NCI-H1417 (cell line): Measurements from ENCODE around the gene ACSL6.

Experiments
- DNase-seq, 3 experiments: peaks; one replicate each; lab custom pipeline; 2025; lab: John Stamatoyannopoulos, UW

Gene ACSL6, protein sequence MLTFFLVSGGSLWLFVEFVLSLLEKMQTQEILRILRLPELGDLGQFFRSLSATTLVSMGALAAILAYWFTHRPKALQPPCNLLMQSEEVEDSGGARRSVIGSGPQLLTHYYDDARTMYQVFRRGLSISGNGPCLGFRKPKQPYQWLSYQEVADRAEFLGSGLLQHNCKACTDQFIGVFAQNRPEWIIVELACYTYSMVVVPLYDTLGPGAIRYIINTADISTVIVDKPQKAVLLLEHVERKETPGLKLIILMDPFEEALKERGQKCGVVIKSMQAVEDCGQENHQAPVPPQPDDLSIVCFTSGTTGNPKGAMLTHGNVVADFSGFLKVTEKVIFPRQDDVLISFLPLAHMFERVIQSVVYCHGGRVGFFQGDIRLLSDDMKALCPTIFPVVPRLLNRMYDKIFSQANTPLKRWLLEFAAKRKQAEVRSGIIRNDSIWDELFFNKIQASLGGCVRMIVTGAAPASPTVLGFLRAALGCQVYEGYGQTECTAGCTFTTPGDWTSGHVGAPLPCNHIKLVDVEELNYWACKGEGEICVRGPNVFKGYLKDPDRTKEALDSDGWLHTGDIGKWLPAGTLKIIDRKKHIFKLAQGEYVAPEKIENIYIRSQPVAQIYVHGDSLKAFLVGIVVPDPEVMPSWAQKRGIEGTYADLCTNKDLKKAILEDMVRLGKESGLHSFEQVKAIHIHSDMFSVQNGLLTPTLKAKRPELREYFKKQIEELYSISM

DNA sequence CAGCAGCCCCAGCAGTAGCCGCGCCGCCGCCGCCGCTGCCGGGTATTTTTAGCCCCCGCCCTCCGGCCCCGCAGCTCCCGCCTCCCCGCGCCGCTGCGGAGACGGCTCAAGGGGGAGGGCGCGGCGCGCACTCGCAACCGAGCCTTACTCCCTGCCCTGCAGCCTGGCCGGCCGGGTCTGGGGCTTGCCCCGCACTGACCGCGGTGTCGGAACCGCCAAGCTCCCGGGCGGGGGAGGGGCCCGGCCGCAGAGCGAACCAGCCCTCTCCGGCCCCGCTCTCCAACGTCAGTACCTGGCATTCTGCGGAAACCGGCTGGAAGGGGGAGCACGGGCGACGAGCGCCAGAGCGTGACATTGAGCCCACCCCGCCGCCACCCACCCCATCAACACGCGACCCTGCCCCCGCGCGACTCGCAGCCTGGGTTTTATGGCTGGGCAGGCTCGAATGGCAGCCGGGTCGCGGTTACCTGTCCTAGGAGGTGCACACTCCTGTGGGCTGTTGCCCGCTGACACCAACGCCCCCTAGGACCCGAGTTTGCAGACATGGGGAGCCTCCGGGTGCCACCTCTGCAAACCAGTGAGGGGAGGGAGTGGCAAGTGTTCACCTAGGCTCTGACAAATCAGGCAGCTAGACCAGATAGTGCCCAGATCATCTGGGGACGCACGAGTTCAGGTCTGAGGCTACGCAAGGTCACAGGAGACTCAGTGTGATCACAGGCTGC is at the start of gene ACSL6:
ACSL6 (minus strand) TSS at position 37 of the 722 bp plus-strand sequence. CDS start 105 bp downstream, outside the sequence.
- peak in 2 of 3 experiments; percentile 47 to 54 for DNase-seq

DNA sequence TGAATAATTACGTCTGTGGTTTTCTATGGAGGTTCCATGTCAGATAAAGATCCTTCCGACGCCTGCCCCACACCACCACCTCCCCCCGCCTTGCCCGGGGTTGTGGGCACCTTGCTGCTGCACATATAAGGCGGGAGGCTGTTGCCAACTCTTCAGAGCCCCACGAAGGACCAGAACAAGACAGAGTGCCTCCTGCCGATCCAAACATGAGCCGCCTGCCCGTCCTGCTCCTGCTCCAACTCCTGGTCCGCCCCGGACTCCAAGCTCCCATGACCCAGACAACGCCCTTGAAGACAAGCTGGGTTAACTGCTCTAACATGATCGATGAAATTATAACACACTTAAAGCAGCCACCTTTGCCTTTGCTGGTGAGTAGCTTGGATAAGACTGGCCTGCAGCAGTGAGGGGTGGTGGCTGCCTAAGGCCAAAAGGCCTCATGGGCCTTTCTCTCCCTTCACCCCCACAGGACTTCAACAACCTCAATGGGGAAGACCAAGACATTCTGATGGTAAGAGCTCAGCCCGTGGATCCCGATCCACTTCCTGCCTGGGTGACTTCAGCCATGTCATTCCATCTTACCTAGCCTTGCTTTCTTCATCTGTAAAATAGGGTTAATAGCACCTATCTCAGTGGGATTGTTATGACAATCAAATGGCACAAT is 49.2 kb upstream of the ACSL6 start, which contains the start of gene IL3:
IL3 (plus strand) TSS at position 155 of the 661 bp plus-strand sequence; CDS start at position 207, 52 bp downstream.
- no peak for DNase-seq

DNA sequence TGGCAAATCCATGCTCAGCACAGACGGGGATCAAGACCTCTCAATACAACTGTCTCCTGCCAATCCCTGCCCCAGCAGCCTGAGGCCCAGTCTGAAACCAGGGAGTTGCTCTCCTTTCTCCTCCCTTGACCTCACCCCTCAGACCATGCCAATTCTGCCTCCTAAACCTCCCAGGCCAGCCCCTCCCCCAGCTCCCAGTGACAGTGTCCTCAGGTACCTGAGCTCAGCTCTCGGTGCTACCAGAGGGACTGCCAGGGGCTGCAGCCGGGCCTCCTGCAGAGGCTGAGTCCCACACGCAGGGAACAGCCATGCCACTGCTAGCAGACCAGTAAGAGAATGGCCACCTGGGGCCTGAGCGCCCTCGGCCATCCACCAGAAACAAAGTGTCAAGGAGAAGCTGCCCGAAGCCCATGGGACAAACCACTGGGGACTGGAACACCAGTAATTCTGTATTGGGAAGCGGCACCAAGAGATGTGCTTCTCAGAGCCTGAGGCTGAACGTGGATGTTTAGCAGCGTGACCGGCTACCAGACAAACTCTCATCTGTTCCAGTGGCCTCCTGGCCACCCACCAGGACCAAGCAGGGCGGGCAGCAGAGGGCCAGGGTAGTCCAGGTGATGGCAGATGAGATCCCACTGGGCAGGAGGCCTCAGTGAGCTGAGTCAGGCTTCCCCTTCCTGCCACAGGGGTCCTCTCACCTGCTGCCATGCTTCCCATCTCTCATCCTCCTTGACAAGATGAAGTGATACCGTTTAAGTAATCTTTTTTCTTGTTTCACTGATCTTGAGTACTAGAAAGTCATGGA is 48.4 kb upstream of the ACSL6 start:
- DNase-seq = no peak

DNA sequence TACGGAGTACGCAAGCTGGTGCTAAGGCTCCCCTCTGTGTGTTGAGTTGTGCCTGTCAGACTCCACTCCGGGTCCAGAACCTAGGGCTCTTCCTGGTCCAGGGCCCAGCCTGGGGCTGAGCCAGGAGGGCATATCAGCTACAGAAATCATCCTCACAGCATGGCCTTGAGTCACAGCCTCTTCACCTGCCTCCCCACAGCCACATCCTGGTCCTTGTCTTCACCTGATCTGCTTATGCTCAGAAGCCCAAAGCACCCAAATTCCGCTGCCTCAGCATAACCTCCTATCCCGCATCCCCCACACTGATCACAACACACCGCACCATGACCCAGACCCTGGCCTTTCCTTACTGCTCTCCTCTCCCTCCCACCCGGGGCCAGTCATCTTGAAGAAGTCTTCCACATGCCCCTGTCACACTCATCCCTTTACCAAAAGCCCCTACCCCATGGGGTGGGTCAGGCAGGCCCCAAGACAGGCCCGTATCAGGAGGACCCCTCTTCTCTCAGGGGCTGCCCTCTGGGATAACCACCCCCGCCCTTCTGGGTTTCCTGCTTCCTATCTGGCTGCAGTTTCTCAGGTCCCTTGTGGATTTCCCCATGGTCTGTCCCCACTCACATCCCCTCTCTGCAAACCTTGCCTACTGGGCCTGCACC is 47.7 kb upstream of the ACSL6 start:
- no peak for DNase-seq

DNA sequence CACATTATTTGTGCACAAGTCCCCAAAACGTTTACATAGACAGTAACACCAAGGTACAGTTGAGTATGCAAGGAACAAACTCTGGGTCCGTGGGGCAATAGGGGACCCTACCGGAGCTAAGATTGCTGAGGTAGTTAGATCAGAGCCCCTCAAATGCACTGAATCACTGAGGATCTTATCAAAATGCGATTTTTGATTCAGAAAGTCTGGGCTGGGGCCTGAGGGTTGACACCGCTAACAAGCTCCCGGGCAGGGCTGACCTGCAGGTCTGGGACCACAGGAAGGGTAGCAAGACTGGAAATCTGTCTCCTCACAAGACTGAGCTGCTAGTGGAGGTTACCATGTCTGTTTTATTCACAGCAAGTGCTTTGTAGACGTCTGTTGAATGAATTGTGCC is 47.2 kb upstream of the ACSL6 start:
- DNase-seq = no peak

DNA sequence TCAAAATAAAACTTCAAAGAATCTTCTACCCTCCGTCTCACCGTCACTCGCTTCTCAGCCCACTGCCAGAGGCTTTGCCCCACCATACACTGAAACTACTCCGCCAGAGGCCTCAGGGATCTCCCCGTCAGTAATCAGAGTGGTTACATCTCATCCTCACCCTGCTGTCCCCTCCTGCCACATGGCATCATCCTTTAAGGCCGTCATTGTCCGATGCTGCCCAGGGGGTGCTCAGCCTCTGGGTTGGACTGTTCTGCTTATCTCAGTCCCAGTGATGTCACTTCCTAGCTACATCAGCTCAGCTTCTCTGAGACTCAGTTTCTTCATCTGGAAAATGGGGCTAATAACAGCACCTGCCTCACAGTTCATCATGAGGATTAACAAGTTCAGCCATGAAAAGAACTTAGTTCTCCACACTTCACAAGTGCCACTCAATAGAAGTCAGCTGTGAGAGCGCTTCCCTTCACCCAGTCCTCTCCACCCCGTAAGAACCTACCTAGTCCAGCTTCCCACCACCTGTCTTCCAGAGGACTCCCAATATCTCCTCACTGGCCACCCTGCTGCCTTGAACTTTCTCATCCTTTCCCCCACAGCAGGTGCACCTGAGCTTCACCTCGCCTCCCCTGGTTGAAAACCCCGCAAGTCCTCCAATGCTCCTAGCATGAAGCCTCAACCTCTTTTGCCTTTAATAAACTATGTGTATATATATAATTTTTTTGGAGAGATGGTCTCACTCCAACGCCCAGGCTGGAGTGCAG is 46.2 kb upstream of the ACSL6 start:
- no peak for DNase-seq

DNA sequence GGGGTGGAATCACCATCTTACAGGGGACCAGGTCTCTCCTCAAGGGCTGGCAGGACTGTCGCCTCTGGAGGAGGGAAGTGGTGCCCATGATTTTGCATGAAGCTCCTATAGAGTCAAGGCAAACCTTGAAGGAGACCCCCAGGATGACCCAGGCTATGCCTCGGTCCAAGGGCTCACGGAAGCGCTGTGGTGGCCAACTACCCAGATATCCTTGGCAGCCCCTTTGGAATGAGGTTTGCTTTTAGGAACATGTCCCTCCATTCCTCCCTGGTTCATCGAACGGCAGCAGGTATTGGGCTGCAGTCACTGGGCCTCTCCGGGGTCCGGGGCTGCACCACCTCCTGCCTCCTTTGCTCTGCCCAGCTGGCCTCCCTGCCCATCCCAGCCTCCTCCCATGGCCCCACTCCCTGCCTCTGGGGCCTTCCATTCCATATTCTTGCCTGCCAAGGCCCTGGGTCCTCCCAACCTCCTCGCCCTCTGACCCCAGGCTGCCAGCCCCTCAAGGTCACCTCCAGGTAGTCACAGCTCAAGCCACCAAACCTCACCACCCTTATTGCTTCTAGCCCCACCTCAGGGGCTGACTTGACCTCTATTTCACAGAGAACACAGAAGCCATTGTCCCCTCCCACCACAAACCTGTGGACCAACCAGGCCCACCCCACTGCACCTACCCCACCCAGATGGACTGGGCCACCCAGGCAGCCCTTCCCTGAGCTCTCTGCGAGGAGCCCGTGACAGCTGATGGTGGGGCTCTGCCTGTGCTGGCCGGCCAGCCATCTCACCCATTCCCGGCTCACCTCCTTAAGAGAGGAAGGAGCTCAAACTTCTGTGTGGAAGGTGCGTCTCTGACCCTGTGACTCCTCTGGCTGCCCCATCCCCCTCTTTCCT is 45.4 kb upstream of the ACSL6 start:
- no peak for DNase-seq

DNA sequence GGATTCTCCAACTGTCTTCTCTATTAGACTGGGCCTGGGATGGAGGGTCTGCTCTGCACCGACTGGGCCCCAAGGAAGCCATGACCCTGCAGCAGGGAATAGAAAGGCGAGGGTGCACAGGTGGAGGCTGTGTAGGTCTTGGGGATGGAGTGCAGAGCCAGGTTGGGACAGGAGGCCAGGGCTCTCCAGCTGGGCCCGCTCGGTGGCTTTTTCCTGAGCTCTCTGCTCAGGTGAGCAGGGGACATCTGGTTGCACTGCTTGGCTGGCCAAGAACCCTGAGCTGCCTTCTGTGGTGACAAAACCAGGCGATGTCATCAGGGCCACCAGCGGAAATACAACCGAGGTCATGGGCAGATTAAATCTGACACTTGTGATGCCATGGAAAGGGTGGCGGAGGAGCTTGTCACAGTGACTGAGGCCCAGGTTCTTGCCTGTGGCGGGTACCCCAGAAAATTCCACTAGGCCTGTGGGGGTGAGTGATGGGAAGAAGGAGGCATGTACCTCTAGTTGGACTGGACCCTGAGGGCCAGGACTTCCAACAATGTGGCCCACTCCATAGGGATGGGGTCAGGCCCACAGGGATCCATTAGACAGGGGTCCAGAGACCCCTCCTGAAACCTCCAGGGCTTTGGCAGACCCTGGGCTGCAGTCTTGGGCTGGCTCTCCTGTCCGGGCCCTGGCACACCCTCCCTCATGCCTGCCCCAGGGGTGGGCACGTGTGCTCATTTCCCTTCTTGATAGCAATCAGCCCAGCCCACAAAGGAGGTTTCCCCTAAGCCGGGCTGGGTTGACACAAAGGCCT is 44.6 kb upstream of the ACSL6 start:
- no peak for DNase-seq

DNA sequence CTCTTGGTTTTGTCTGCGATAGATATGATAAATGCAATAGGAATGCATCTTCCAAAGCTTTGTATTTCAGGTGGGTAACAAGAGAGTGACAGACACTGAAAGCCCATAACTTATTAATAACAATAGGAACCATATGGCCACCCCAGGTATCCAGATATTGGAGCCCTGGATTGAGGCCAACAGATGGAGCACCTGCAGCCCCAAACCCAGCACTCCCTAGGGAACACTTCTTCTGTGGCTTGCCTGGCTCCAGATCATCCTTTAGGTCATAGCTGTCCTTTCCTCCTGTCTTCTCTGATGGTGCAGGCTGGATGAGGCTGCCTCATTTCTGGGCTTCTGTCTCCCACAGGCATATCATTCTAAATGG is 44.0 kb upstream of the ACSL6 start:
- peak in 1 of 3 experiments; percentile 10 for DNase-seq

DNA sequence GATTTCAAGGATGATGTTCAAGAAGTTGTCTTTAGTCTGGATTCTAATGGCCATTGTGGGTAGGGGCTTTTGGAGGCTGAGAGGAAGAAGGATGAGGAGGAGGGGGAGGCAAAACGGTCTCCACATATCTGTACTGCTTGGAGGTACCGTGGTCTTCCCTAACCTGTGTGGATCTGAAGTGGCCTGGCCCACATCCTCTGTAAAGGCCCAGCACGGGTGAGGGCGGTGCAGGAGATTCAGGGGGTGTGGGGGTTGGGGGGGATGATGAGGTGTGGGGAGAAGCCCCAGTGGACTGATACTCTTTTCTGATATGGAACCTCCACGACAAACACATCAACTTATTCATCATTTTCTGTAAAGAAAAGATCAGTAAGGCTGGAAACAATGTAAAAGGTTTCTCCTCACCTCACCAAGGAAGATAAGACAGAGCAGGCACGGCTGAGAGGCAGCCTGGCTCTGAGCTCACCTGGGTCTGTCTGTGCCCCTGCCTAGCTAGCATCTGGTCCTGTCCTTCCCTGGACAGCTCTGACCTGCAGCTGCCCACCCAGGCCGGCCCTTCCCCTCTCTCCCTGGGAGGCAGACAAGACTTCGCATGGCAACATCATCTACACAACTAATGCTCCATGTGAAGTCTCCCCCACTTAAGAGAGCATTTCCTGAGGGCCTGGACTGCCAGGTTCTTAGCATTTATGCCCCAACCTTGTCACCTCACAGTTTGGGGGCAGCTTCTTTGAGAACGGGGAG is 43.4 kb upstream of the ACSL6 start:
- DNase-seq = no peak

DNA sequence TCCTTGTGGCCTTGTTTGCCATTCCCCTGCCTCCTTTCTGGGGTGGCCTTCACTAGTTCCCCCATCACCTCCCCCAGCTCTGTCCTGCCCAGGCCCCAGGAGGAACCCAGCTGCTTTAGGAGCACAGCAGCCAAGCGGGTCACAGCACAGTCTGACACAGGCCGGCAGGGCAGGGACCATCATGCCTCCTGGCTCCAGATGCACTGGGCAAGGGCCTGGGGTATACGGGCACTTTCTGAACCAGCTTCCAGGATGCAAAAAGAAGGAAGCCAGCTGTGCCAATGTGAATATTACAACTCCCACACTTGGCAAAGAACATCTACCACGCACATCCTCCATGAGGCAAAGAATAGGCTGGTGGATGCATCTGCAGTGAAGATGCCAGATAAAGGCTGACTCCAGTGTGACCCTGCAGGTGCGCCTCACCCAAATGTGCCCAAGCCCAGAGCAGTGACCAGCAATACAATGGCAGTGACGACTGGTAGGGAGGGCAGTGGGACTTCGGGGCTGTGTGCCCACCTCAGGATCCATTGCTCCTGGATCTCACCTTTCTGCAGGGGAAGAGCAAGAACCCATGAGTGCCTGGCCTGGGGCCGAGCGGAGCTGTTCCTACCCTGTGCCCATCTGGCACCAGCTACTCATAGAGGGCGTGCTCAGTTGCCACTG is 42.7 kb upstream of the ACSL6 start:
- DNase-seq = no peak

DNA sequence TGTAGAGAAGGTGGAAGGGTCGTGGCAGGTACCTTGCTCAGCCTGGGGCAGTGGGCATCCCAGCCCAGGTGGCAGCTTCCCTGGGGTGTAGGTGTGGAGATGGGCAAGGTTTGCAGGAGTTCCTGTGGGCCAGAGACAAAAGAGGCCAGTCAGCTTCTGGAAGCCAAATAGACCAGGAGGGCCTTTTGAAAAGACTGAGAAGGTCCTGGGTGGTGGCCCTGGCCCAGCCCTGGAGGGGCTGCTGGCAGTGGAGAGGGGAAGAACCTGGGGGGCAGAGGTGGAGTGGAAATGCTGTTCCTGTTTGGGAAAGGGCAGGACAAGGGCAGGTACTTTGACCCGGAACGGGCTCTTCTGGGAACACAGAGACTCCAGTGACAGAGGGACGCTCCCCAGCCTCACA is 42.0 kb upstream of the ACSL6 start:
- DNase-seq = no peak

DNA sequence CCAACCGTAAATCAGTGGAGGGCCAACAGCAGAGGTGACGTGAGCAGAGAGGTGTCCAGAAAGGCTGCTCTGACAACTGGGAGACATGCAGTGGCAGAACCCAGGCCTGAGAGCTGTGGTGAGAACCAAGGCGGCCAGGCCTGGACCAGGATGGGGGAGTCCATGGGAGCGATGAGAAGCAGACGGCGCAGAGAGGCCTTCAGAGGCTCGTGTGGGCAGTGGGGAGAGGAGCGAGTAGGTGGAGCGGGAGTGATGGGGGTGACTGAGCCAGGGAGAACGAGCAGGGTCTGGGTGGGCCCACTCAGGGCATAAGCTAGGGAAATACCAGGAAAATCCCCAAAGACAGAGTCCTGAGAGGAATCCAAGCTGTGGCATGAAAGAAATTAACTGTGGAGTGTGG is 41.1 kb upstream of the ACSL6 start:
- no peak for DNase-seq

DNA sequence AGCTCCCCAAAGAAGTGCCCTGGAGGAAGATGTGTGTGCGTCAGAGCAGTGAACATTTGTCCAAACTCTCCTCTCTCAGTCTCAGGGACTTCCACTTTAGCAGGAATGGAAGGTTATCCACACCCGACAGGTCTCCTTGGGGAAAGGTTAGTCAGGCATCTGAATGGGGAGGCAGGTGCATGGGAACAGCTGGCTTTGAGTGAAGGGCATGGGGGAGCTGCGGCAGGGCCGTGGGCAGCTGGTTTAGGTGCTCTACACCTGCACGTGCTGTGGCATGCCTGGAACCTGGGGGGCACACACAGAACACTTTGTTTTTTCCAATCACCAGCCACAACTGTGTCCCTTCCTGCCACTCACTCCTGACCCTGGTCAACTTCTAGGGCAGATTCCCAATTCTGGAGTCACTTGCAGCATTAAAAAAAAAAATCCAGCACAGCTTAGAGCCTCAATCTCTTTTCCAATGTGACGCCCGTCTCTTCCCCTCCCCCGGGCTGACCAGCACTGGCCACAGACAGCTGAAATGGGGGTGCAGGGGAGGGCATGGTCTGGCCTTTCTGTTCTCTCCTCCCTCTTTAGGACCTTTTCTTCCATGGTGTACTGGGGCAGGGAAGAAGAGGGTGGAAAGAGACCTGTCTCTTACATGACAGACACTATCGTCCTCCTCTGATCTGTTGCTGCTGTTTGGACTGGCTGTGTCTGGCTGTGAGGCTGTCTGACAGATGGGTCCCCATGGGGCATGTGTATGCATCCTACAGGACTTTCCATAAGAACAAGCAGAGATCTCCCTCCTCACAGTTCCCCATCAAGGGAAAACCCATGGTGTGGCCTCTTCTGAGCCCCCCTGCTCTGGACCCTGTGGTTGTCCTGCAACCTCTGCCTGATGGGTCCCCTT is 39.4 kb upstream of the ACSL6 start:
- peak in 2 of 3 experiments; percentile 3 to 28 for DNase-seq

DNA sequence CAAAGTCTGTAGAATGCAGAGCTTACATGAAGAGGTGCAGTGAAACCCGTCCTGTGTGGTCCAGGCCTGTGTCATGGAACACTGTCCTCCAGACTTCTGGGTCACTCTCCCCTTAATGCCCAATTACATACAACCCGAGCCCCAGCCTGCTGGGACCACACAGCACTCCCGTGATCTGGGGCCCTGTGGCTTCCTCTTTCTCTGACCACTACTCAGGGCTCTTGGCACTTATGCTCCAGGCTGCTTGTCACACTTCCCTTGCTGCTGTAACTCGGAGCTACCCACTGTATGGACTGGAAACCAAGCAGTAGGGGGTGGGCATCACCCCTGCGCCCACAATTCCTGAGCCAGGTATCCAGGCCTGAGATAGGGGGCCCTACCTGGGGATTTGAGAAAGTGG is 38.7 kb upstream of the ACSL6 start:
- DNase-seq = no peak

DNA sequence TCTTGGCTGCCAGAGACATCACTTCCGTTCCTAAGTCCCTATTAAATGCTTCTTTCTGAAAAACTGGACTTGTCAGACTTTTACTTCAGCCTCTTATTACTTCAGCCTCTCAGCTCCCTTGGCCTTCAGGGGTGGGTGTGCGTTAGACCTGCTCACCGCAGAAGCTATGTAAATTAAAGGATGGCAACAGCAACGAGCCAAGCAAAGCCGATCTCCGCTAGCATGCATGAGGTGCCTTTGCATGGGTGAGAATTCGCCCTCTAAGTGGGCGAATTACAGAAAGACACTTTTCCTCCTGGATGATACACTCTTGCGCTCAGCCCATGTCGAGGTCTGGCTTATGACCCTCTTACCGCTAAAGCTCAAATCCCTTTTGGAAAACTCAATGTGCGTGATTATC is 38.1 kb upstream of the ACSL6 start:
- no peak for DNase-seq
